GM23248 (cell line): ENCODE measurements around the gene MAGEA9. TPM values are rescaled to one million over a fixed set of nuclear protein-coding genes. Genes with fewer than 3 reads are reported as not detected.
"Not testable (repeated sequence)": the region's sequence is repeated elsewhere in the genome, so short reads cannot be mapped to it uniquely, and the experiment has no call there.

Source experiments
- DNase-seq: peaks from one replicate; pipeline ENCODE4 v3.0.0-alpha.2; 2015
- H2AFZ ChIP-seq: fragments of 200-600 bp; sonication (generic); 2 replicates; pipeline ENCODE4 v1.6.1; 2016; ENCODE audit warnings: antibody characterized with exemption
- H3F3A ChIP-seq: fragments of 200-600 bp; sonication (generic); 2 replicates; pipeline ENCODE4 v1.6.1; 2016; ENCODE audit warnings: mild to moderate bottlenecking, antibody characterized with exemption, mixed run types; ENCODE audit not compliant: insufficient read depth
- H3K27ac ChIP-seq: fragments of 200-600 bp; sonication (generic); 2 replicates; pipeline ENCODE4 v1.5.1; 2016; ENCODE audit warnings: mild to moderate bottlenecking
- H3K27me3 ChIP-seq: fragments of 200-600 bp; sonication (generic); replicated peaks from 2 replicates; pipeline ENCODE4 v1.6.1; 2016; ENCODE audit warnings: mild to moderate bottlenecking; ENCODE audit not compliant: insufficient read depth
- H3K36me3 ChIP-seq: fragments of 200-600 bp; sonication (generic); 2 replicates; pipeline ENCODE4 v1.6.1; 2016; ENCODE audit warnings: low read depth, mild to moderate bottlenecking
- H3K4me1 ChIP-seq: fragments of 200-600 bp; sonication (generic); 2 replicates; pipeline ENCODE4 v1.6.1; 2016; ENCODE audit warnings: mild to moderate bottlenecking; ENCODE audit not compliant: insufficient read depth
- H3K4me2 ChIP-seq: fragments of 200-600 bp; sonication (generic); one replicate; pipeline ENCODE4 v1.6.1; 2016; ENCODE audit warnings: mild to moderate bottlenecking; ENCODE audit not compliant: unreplicated experiment
- H3K4me3 ChIP-seq: fragments of 200-600 bp; sonication (generic); 2 replicates; pipeline ENCODE4 v1.5.1; 2016; ENCODE audit warnings: mild to moderate bottlenecking
- H3K79me2 ChIP-seq: fragments of 200-600 bp; sonication (generic); 2 replicates; pipeline ENCODE4 v1.6.1; 2016; ENCODE audit warnings: mild to moderate bottlenecking; ENCODE audit not compliant: insufficient read depth
- H3K9ac ChIP-seq: fragments of 200-600 bp; sonication (generic); 2 replicates; pipeline ENCODE4 v1.6.1; 2016; ENCODE audit warnings: mild to moderate bottlenecking
- H3K9me2 ChIP-seq: fragments of 200-600 bp; sonication (generic); 2 replicates; pipeline ENCODE4 v1.6.1; 2016; ENCODE audit warnings: mixed run types, mild to moderate bottlenecking, moderate library complexity; ENCODE audit not compliant: insufficient read depth
- H3K9me3 ChIP-seq: fragments of 200-600 bp; sonication (generic); one replicate; pipeline ENCODE4 v1.6.1; 2017; ENCODE audit warnings: low read depth
- H4K20me1 ChIP-seq: fragments of 200-600 bp; sonication (generic); 2 replicates; pipeline ENCODE4 v1.6.0; 2016; ENCODE audit not compliant: insufficient read depth
- EZH2 ChIP-seq: fragments of 200-600 bp; sonication (generic); IDR thresholded peaks from 2 replicates; pipeline ENCODE4 v1.6.1; 2018; ENCODE audit warnings: antibody characterized with exemption, mild to moderate bottlenecking; ENCODE audit not compliant: insufficient read depth, poor library complexity, severe bottlenecking
- EZH2phosphoT487 ChIP-seq: fragments of 200-600 bp; sonication (generic); IDR thresholded peaks from 2 replicates; pipeline ENCODE4 v1.6.1; 2018; ENCODE audit warnings: antibody characterized with exemption, moderate library complexity, mild to moderate bottlenecking, low read depth; ENCODE audit not compliant: insufficient read depth
- WGBS, 2 experiments: methylation state at CpG; one replicate each; pipeline ENCODE4 v1.1.6; 2015 to 2017; ENCODE audit warnings: low lambda C conversion rate in 2 of 2, low coverage in 1 of 2; ENCODE audit errors: missing lambda C conversion rate in 2 of 2; 5-methylcytosine and 5-hydroxymethylcytosine counted together
- in situ Hi-C: fragments of 300-500 bp; cut with MboI; formaldehyde crosslinking; loops from 2 replicates; pipeline ENCODE4 v1.15.0; 2020
- polyA plus RNA-seq: library from polyadenylated mRNA; unstranded; fragments of >200 nt; fragmentation: Nextera tagmentation; extraction: Ambion mirVana; gene quantifications from 2 replicates; pipeline ENCODE4 v1.2.1, GENCODE V29; 2016
- total RNA-seq: library from RNA; depleted of rRNA; stranded (reverse); fragments of >200 nt; shearing (Covaris generic); gene quantifications from 2 replicates; pipeline ENCODE4 v1.2.3, GENCODE V29; 2014

MAGEA9 gene
- total and polyA plus RNA-seq, 2 experiments from 2014 or later, result not detected

GRCh38 chrX:149762696-149763614, 18.8 kb upstream of the MAGEA9 start:
- no peaks in the 10 kb centered on the region for H3F3A ChIP-seq
- no peaks in the 10 kb centered on the region for H3K36me3 ChIP-seq
- H3K4me2 ChIP-seq, result no peak overlapping the region
- no peaks in the 10 kb centered on the region for H3K9me3 ChIP-seq
- H4K20me1 ChIP-seq, result no peaks in the 10 kb centered on the region
- TF ChIP-seq EZH2phosphoT487 (no peak), EZH2 (no peak)
- H3K9me2 ChIP-seq, result no peaks in the 10 kb centered on the region
- WGBS, 2 experiments, result 7 to 18% methylated on average over 8 to 9 of the region's 11 CpGs
- DNase-seq, result no peak
- no peaks in the 10 kb centered on the region for H3K4me1 ChIP-seq
- H3K4me3 ChIP-seq, result no peak overlapping the region
- no peak overlapping the region for H2AFZ ChIP-seq
- no peaks in the 10 kb centered on the region for H3K27me3 ChIP-seq
- in situ Hi-C loops, result no loop called here
- no peak overlapping the region for H3K27ac ChIP-seq
- no peaks in the 10 kb centered on the region for H3K79me2 ChIP-seq
- H3K9ac ChIP-seq, result no peak overlapping the region

GRCh38 chrX:149770344-149770743, 11.4 kb upstream of the MAGEA9 start:
- WGBS, 2 experiments, result 60 to 62% methylated on average over 1 to 3 of the region's 12 CpGs
- H2AFZ ChIP-seq, H3K4me3 ChIP-seq, H4K20me1 ChIP-seq, H3K9me3 ChIP-seq, in situ Hi-C loops, H3K4me2 ChIP-seq, H3K27me3 ChIP-seq, H3F3A ChIP-seq, H3K79me2 ChIP-seq, H3K36me3 ChIP-seq, H3K27ac ChIP-seq, H3K9me2 ChIP-seq, H3K9ac ChIP-seq, DNase-seq, H3K4me1 ChIP-seq: not testable (repeated sequence)

DNA sequence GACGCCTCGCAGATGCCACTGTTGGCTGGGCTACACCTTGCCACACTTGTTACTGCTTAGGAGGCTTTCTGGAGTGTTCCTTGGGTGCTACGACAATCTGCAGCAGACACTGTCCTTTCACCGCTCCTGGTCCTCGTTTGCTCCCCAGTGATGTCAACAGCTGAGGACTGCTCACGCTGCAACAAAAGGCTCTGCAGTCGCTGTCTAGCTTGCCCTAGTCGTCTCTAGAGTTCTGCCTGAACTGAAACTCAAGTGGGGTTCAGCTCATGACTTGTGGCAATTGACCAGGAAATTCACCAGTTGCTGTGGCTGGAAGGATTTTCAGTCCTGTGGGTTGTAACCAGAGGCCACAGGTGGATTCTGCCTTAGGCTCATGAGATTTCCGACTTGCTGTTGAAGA, 8.7 kb upstream of the MAGEA9 start:
- H3F3A ChIP-seq, H3K9ac ChIP-seq, H3K9me2 ChIP-seq, DNase-seq, H3K27me3 ChIP-seq, H3K4me1 ChIP-seq, H3K79me2 ChIP-seq, H4K20me1 ChIP-seq, H3K4me3 ChIP-seq, H3K9me3 ChIP-seq, H3K4me2 ChIP-seq, H3K27ac ChIP-seq, H2AFZ ChIP-seq, H3K36me3 ChIP-seq, in situ Hi-C loops: not testable (repeated sequence)
- WGBS, 2 experiments, result no CpG with 5 or more reads among the region's 9 CpGs

DNA sequence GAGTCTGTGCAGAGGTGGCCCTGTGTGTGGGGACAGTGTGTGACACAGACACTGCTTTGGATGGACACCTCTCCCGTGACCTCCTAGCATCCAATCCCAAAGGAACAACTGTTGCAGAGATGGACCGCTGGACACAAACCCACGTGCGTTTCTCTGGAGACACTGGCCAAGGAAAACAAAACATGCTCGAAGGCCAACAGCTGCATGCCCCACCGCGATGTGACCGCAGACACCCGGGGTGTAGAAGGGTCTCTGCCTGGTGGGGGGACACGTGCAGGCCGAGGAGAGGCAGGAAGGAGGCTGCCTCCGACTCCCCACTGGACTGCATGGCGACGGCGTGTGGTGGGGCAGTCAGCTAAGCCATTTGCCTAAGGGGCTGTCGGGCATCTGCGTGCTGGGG, 8.0 kb upstream of the MAGEA9 start, which contains the start of gene HSFX1:
Gene HSFX1, plus strand, starts transcription at position 301 of the 400 bp plus-strand sequence. CDS start 614 bp downstream, outside the sequence.
- H2AFZ ChIP-seq, H3K27me3 ChIP-seq, H3K4me3 ChIP-seq, H3K27ac ChIP-seq, H3K9me2 ChIP-seq, H3K9me3 ChIP-seq, in situ Hi-C loops, H3K4me2 ChIP-seq, H4K20me1 ChIP-seq, H3K79me2 ChIP-seq, H3K9ac ChIP-seq, H3K36me3 ChIP-seq, H3F3A ChIP-seq, DNase-seq, H3K4me1 ChIP-seq: not testable (repeated sequence)
- no CpG with 5 or more reads among the region's 17 CpGs for WGBS, 2 experiments

- DNase-seq, H3K4me2 ChIP-seq, in situ Hi-C loops, H3F3A ChIP-seq, H3K27me3 ChIP-seq, H3K36me3 ChIP-seq, H3K27ac ChIP-seq, H3K4me3 ChIP-seq, H2AFZ ChIP-seq, H3K9me3 ChIP-seq, H4K20me1 ChIP-seq, H3K9me2 ChIP-seq, H3K79me2 ChIP-seq, H3K4me1 ChIP-seq, H3K9ac ChIP-seq: not testable (repeated sequence)
- WGBS, 2 experiments, result no CpG with 5 or more reads among the region's 7 CpGs
Observed at GRCh38 chrX:149777999-149778398, 3.7 kb upstream of the MAGEA9 start.

- H3K9me2 ChIP-seq, H3K27ac ChIP-seq, H2AFZ ChIP-seq, DNase-seq, H3K9ac ChIP-seq, H3K79me2 ChIP-seq, in situ Hi-C loops, H3K36me3 ChIP-seq, H3K27me3 ChIP-seq, H3K4me1 ChIP-seq, H3K9me3 ChIP-seq, H4K20me1 ChIP-seq, H3F3A ChIP-seq, H3K4me3 ChIP-seq, H3K4me2 ChIP-seq: not testable (repeated sequence)
- no CpG with 5 or more reads among the region's 1 CpG for WGBS, 2 experiments
Observed at GRCh38 chrX:149795531-149795930, 13.8 kb downstream of the MAGEA9 start.
